Mesendoderm (in vitro differentiated cells): ENCODE data around the gene TINCR. TPM values are rescaled to one million over a fixed set of nuclear protein-coding genes. Genes with fewer than 3 reads are reported as not detected.

Experiments used
- DNase-seq: peaks from one replicate; pipeline ENCODE4 v3.0.0; 2013
- H2AK5ac ChIP-seq: 2 replicates; pipeline ENCODE4 v1.6.1; 2013; ENCODE audit warnings: low read length, inconsistent platforms
- H2BK120ac ChIP-seq: 2 replicates; pipeline ENCODE4 v1.6.1; 2013; ENCODE audit warnings: low read depth, mild to moderate bottlenecking, low read length, moderate library complexity, mixed read lengths
- H2BK15ac ChIP-seq: replicated peaks from 2 replicates; pipeline ENCODE4 v1.6.1; 2013; ENCODE audit warnings: low read depth, mild to moderate bottlenecking, moderate library complexity
- H2BK5ac ChIP-seq: 2 replicates; pipeline ENCODE4 v1.6.1; 2013; ENCODE audit warnings: low read length, inconsistent platforms
- H3K18ac ChIP-seq: 2 replicates; pipeline ENCODE4 v1.6.1; 2013; ENCODE audit warnings: mild to moderate bottlenecking, low read length, mixed read lengths
- H3K23ac ChIP-seq: one replicate; pipeline ENCODE4 v1.6.1; 2013; ENCODE audit warnings: low read length
- H3K27ac ChIP-seq: 2 replicates; pipeline ENCODE4 v1.5.1; 2013; ENCODE audit warnings: low read depth, mild to moderate bottlenecking, inconsistent platforms, low read length, moderate library complexity
- H3K27me3 ChIP-seq: 2 replicates; pipeline ENCODE4 v1.6.1; 2013; ENCODE audit warnings: low read length, control low read depth, mild to moderate bottlenecking, inconsistent platforms; ENCODE audit not compliant: insufficient read depth, poor library complexity
- H3K36me3 ChIP-seq: 2 replicates; pipeline ENCODE4 v1.6.1; 2013; ENCODE audit warnings: low read length, inconsistent platforms; ENCODE audit not compliant: control insufficient read depth, insufficient read depth
- H3K4ac ChIP-seq: one replicate; pipeline ENCODE4 v1.6.1; 2013; ENCODE audit warnings: low read depth, mild to moderate bottlenecking, low read length, moderate library complexity
- H3K4me1 ChIP-seq: 2 replicates; pipeline ENCODE4 v1.6.1; 2013; ENCODE audit warnings: low read depth, low read length, inconsistent platforms; ENCODE audit not compliant: control insufficient read depth
- H3K4me2 ChIP-seq: 2 replicates; pipeline ENCODE4 v1.6.1; 2013; ENCODE audit warnings: low read length
- H3K4me3 ChIP-seq: 2 replicates; pipeline ENCODE4 v1.5.1; 2013; ENCODE audit warnings: mild to moderate bottlenecking, low read length
- H3K56ac ChIP-seq: one replicate; pipeline ENCODE4 v1.6.1; 2013; ENCODE audit warnings: low read length
- H3K79me1 ChIP-seq: 2 replicates; pipeline ENCODE4 v1.6.1; 2013; ENCODE audit warnings: low read length, inconsistent platforms
- H3K79me2 ChIP-seq: 2 replicates; pipeline ENCODE4 v1.6.1; 2013; ENCODE audit warnings: mild to moderate bottlenecking, low read length; ENCODE audit not compliant: control insufficient read depth, insufficient read depth
- H3K9ac ChIP-seq: 2 replicates; pipeline ENCODE4 v1.6.1; 2013; ENCODE audit warnings: low read length, inconsistent platforms
- H4K5ac ChIP-seq: one replicate; pipeline ENCODE4 v1.6.1; 2013; ENCODE audit warnings: low read length
- H4K8ac ChIP-seq: one replicate; pipeline ENCODE4 v1.6.1; 2013; ENCODE audit warnings: low read depth, mild to moderate bottlenecking, control low read depth, low read length, moderate library complexity
- WGBS: extraction: QIAGEN DNeasy Blood & Tissue Kit; methylation state at CpG from one replicate; pipeline ENCODE4 v1.1.7; 2013; ENCODE audit warnings: low lambda C conversion rate, missing lambda C conversion rate; ENCODE audit not compliant: insufficient coverage; ENCODE audit errors: extremely low coverage; 5-methylcytosine and 5-hydroxymethylcytosine counted together
- polyA plus RNA-seq, 2 experiments: library from polyadenylated mRNA; stranded (reverse); fragments of 200-250 nt; gene quantifications; one replicate each; pipeline ENCODE4 v1.2.3, GENCODE V29; 2013

The TINCR gene
- 0.21 TPM for polyA plus RNA-seq (2013, experiment 1 of 2)
- 0.13 TPM for polyA plus RNA-seq (2013, experiment 2 of 2)

DNA sequence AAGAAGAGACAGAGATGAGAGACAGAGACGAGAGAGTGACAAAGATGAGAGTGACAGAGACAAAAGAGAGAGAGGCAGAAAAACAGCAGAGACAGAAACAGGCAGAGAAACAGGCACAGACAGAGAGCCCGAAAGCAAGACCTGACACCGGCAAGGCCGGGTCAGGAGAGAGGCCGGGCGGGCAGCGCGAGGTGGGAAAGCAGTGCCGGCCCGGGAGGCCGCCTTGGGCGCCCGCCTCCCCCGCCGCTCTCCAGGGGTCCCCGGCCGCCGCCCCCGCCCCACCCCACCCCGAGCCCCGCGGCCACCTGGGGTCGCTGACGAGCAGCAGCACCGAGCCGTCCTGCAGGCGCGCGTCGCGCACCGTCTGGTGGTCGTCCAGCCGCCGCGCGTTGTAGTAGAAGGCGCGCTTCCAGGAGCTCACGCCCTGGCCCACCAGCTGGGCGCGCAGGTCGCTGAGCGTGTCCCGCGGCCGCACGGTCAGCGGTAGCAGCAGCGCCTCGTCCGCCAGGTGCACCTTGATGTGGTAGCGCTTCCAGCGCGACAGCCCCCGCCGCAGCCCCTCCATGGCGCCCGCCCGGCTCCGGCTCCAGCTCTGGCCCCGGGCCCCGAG is at the start of gene TINCR:
Gene TINCR (minus strand): TSS at position 594 of the 610 bp plus-strand sequence.
- Histone ChIP-seq H3K4me2 (peak within 1 kb of the TSS; percentile 34), H3K4me3 (no peak within 1 kb of the TSS), H2BK120ac (no peak within 1 kb of the TSS), H3K9ac (peak within 1 kb of the TSS; percentile 32), H3K79me2 (no peaks in the 10 kb centered on the region), H3K23ac (no peak within 1 kb of the TSS), H4K5ac (no peak within 1 kb of the TSS), H3K4me1 (no peaks in the 10 kb centered on the region), H3K27ac (no peak within 1 kb of the TSS), H2BK15ac (no peak within 1 kb of the TSS), H3K4ac (no peak within 1 kb of the TSS), H4K8ac (no peak within 1 kb of the TSS), H3K56ac (peak within 1 kb of the TSS; percentile 80), H3K79me1 (no peaks in the 10 kb centered on the region), H3K18ac (no peak within 1 kb of the TSS), H3K36me3 (no peaks in the 10 kb centered on the region), H2AK5ac (no peak within 1 kb of the TSS), H3K27me3 (peaks cover 8% of the 10 kb centered on the region), H2BK5ac (no peak within 1 kb of the TSS)
- WGBS: no CpG with 5 or more reads among the region's 63 CpGs
- peak; percentile 50 for DNase-seq

GRCh38 chr19:5617080-5617479 is 49.3 kb upstream of the TINCR start:
- Histone ChIP-seq H4K8ac (no peak overlapping the region), H3K36me3 (peaks cover 21% of the 10 kb centered on the region)
- WGBS: no CpG with 5 or more reads among the region's 1 CpG

GRCh38 chr19:5615756-5616327 is 48.1 kb upstream of the TINCR start:
- Histone ChIP-seq H4K5ac (no peak overlapping the region), H2BK120ac (no peak overlapping the region), H3K23ac (no peak overlapping the region), H3K4ac (no peak overlapping the region), H2BK15ac (no peak overlapping the region), H3K4me1 (no peaks in the 10 kb centered on the region), H4K8ac (no peak overlapping the region), H3K27ac (no peak overlapping the region), H3K56ac (no peak overlapping the region), H3K27me3 (no peaks in the 10 kb centered on the region), H3K18ac (no peak overlapping the region), H3K9ac (no peak overlapping the region), H3K36me3 (peaks cover 24% of the 10 kb centered on the region), H2AK5ac (no peak overlapping the region), H2BK5ac (no peak overlapping the region), H3K79me2 (peaks cover 27% of the 10 kb centered on the region), H3K4me3 (no peak overlapping the region), H3K79me1 (peaks cover 8% of the 10 kb centered on the region), H3K4me2 (no peak overlapping the region)
- DNase-seq: no peak
- no CpG with 5 or more reads among the region's 17 CpGs for WGBS

More at GRCh38 chr19:5617080-5617479, 49.3 kb upstream of the TINCR start:
- Histone ChIP-seq H3K4me2 (no peak overlapping the region), H3K27me3 (no peaks in the 10 kb centered on the region), H2BK5ac (no peak overlapping the region), H3K79me1 (peaks cover 13% of the 10 kb centered on the region), H3K27ac (no peak overlapping the region), H3K4ac (no peak overlapping the region), H3K56ac (no peak overlapping the region), H3K9ac (no peak overlapping the region), H2BK120ac (no peak overlapping the region), H3K4me3 (no peak overlapping the region), H3K79me2 (peaks cover 39% of the 10 kb centered on the region), H3K4me1 (peaks cover 3% of the 10 kb centered on the region), H4K5ac (no peak overlapping the region), H2AK5ac (no peak overlapping the region), H2BK15ac (no peak overlapping the region), H3K23ac (no peak overlapping the region), H3K18ac (no peak overlapping the region)
- no peak for DNase-seq

DNA sequence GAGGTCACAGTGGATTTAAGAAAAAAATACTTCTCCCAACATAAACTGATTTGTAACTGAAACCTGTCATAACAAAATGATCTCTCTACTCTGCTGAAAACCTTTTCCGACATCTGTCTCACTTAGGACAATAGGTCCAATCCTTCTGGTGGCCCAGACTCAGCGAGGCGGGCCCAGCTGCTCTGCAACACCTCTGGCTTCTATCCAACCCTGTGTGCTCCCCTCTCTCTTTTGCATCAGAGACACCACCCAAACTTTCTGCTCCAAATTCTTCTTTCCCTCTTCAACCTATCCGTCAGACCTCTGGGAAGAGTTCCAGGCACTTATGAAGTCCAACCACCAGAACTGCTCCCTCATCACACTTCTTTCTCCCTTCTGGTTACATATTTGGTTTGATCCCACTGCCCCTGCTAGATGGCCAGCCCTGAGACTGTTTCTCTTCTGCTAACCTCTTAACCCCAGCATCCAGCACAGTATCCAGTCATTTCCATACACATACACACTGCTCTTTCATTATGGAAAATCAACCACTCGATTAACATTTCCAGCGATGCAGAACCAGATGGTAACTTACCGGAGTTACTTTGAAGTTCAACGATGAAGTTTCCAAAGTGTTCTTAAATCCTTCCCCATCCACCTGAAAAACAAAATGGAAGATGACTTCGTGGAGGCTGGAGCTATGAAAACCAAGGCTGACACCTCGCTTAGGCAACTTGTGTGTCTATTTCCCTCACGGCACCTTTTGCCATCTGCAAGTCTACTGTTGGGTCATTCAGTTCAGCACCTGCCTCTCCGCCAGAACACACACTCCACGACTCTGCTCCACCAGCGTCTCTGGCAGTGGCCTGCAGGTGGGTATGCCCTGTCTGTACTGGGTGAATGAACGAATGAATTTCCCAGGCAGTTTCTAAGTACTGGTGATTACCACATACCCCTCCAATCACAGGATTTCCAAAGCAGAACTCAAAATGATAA is 45.4 kb upstream of the TINCR start:
- no peak overlapping the region for H3K4me3 ChIP-seq
- no CpG with 5 or more reads among the region's 15 CpGs for WGBS
- no peak overlapping the region for H2BK120ac ChIP-seq
- H4K8ac ChIP-seq: no peak overlapping the region
- H3K79me2 ChIP-seq: peaks cover 6% of the 10 kb centered on the region
- H3K9ac ChIP-seq: no peak overlapping the region
- DNase-seq: no peak
- H3K4ac ChIP-seq: no peak overlapping the region
- H3K4me2 ChIP-seq: no peak overlapping the region
- no peak overlapping the region for H2BK5ac ChIP-seq
- no peak overlapping the region for H3K18ac ChIP-seq
- no peak overlapping the region for H3K27ac ChIP-seq
- no peak overlapping the region for H3K23ac ChIP-seq
- no peak overlapping the region for H3K56ac ChIP-seq
- H3K4me1 ChIP-seq: no peaks in the 10 kb centered on the region
- H3K79me1 ChIP-seq: peaks cover 2% of the 10 kb centered on the region
- no peaks in the 10 kb centered on the region for H3K27me3 ChIP-seq
- no peak overlapping the region for H2BK15ac ChIP-seq
- no peak overlapping the region for H4K5ac ChIP-seq
- H2AK5ac ChIP-seq: no peak overlapping the region
- H3K36me3 ChIP-seq: peaks cover 31% of the 10 kb centered on the region

- no peak overlapping the region for H4K5ac ChIP-seq
- H3K27ac ChIP-seq: no peak overlapping the region
- no peak overlapping the region for H4K8ac ChIP-seq
- peaks cover 35% of the 10 kb centered on the region for H3K36me3 ChIP-seq
- no peak overlapping the region for H3K18ac ChIP-seq
- H2AK5ac ChIP-seq: no peak overlapping the region
- no peak overlapping the region for H2BK120ac ChIP-seq
- H3K4me2 ChIP-seq: no peak overlapping the region
- peaks cover 10% of the 10 kb centered on the region for H3K79me2 ChIP-seq
- no CpG with 5 or more reads among the region's 16 CpGs for WGBS
- no peaks in the 10 kb centered on the region for H3K4me1 ChIP-seq
- H3K23ac ChIP-seq: no peak overlapping the region
- H3K27me3 ChIP-seq: no peaks in the 10 kb centered on the region
- H3K9ac ChIP-seq: no peak overlapping the region
- H2BK15ac ChIP-seq: no peak overlapping the region
- H2BK5ac ChIP-seq: no peak overlapping the region
- no peak overlapping the region for H3K4ac ChIP-seq
- no peak overlapping the region for H3K56ac ChIP-seq
- H3K79me1 ChIP-seq: peaks cover 15% of the 10 kb centered on the region
- DNase-seq: no peak
- H3K4me3 ChIP-seq: no peak overlapping the region
Observed at GRCh38 chr19:5609881-5610448, 42.2 kb upstream of the TINCR start.
